ENCODE data around the gene FHOD3.

DNA sequence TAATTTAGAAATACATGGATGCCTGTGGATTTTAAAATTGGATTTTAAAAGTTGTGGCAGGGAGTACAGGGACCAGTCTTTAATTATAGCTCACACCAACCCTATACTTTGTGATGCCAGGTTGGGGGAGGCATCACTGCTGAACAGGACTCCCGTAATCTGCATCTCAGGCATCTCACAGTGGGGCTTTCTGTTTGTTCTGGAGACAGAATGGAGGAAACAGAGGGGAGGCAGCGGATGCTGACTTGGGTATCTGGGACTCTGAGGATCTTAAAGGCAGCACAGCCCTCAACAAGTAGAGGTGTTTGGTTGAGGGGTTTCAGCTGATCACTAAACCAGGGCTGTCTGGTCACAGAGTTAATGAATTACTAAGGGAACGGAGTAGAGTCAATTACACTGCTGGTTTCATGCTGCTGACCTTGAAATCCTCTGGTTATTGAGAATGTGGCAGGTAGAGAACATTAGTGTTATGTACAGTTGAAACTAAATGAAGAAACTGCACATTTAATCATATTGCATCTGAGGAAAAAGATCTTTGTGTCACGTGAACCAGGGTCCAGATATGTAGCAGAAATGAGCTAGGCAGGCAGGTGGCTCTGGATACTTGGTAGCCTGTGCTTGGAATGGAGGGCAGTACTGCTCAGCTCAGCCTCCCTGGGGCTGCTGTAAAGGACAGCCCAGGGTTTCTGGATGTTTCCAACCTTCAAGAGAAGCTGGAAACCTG, 40.3 kb downstream of the FHOD3 start:
- TF ChIP-seq, protein P1, sequence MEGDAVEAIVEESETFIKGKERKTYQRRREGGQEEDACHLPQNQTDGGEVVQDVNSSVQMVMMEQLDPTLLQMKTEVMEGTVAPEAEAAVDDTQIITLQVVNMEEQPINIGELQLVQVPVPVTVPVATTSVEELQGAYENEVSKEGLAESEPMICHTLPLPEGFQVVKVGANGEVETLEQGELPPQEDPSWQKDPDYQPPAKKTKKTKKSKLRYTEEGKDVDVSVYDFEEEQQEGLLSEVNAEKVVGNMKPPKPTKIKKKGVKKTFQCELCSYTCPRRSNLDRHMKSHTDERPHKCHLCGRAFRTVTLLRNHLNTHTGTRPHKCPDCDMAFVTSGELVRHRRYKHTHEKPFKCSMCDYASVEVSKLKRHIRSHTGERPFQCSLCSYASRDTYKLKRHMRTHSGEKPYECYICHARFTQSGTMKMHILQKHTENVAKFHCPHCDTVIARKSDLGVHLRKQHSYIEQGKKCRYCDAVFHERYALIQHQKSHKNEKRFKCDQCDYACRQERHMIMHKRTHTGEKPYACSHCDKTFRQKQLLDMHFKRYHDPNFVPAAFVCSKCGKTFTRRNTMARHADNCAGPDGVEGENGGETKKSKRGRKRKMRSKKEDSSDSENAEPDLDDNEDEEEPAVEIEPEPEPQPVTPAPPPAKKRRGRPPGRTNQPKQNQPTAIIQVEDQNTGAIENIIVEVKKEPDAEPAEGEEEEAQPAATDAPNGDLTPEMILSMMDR (IDR thresholded peaks at IDR 0.05): no peak
- TF ChIP-seq POLR2A (IDR thresholded peaks at IDR 0.05) (no peak), POLR2AphosphoS5 (IDR thresholded peaks at IDR 0.05) (no peak), EP300 (IDR thresholded peaks at IDR 0.05; ENCODE audit: low read depth) (no peak)
